Neural progenitor cell (in vitro differentiated cells): Measurements from ENCODE around the gene KCNE2. TPM values are rescaled to one million over a fixed set of nuclear protein-coding genes. Genes with fewer than 3 reads are reported as not detected.

Experiments used
- DNase-seq: peaks from one replicate; pipeline ENCODE4 v3.0.0-alpha.2; 2016; ENCODE audit warnings: low spot score
- H2AFZ ChIP-seq: fragments of 200-600 bp; sonication (generic); replicated peaks from 2 replicates; pipeline ENCODE4 v1.6.1; 2016; ENCODE audit warnings: antibody characterized with exemption
- H3F3A ChIP-seq: fragments of 200-600 bp; sonication (generic); 2 replicates; pipeline ENCODE4 v1.6.1; 2016; ENCODE audit warnings: antibody characterized with exemption, low read depth
- H3K27ac ChIP-seq: fragments of 200-600 bp; sonication (generic); 2 replicates; pipeline ENCODE4 v1.5.1; 2016; ENCODE audit warnings: mild to moderate bottlenecking
- H3K27me3 ChIP-seq: fragments of 200-600 bp; sonication (generic); 2 replicates; pipeline ENCODE4 v1.6.1; 2016; ENCODE audit warnings: mild to moderate bottlenecking, moderate library complexity
- H3K36me3 ChIP-seq: fragments of 200-600 bp; sonication (generic); 2 replicates; pipeline ENCODE4 v1.5.1; 2016
- H3K4me1 ChIP-seq: fragments of 200-600 bp; sonication (generic); 2 replicates; pipeline ENCODE4 v1.6.1; 2016; ENCODE audit warnings: mixed run types
- H3K4me2 ChIP-seq: fragments of 200-600 bp; sonication (generic); 2 replicates; pipeline ENCODE4 v1.6.1; 2016
- H3K4me3 ChIP-seq: fragments of 200-600 bp; sonication (generic); 2 replicates; pipeline ENCODE4 v1.5.1; 2016
- H3K79me2 ChIP-seq: fragments of 200-600 bp; sonication (generic); 2 replicates; pipeline ENCODE4 v1.6.1; 2016; ENCODE audit warnings: low read depth
- H3K9ac ChIP-seq: fragments of 200-600 bp; sonication (generic); 2 replicates; pipeline ENCODE4 v1.6.1; 2016
- H3K9me3 ChIP-seq: fragments of 200-600 bp; sonication (generic); 2 replicates; pipeline ENCODE4 v1.5.1; 2016; ENCODE audit warnings: low read depth
- H4K20me1 ChIP-seq: fragments of 200-600 bp; sonication (generic); 2 replicates; pipeline ENCODE4 v1.6.1; 2016; ENCODE audit warnings: low read depth
- H3K27ac Mint-ChIP-seq: 3 replicates; pipeline ENCODE4 v1.8.0; 2021; ENCODE audit warnings: mixed read lengths
- H3K27me3 Mint-ChIP-seq: 2 replicates; pipeline ENCODE4 v1.8.0; 2022; ENCODE audit warnings: low read depth, mild to moderate bottlenecking, inconsistent platforms, moderate library complexity, mixed read lengths; ENCODE audit not compliant: insufficient read depth
- H3K36me3 Mint-ChIP-seq: 3 replicates; pipeline ENCODE4 v1.8.0; 2021; ENCODE audit warnings: mixed read lengths
- H3K4me1 Mint-ChIP-seq: 3 replicates; pipeline ENCODE4 v1.8.0; 2021; ENCODE audit warnings: mixed read lengths
- H3K4me3 Mint-ChIP-seq: 3 replicates; pipeline ENCODE4 v1.8.0; 2021; ENCODE audit warnings: mild to moderate bottlenecking, moderate library complexity, mixed read lengths
- H3K9me3 Mint-ChIP-seq: 3 replicates; pipeline ENCODE4 v1.8.0; 2020; ENCODE audit warnings: mixed read lengths
- EZH2 ChIP-seq: fragments of 200-600 bp; sonication (generic); IDR thresholded peaks from 2 replicates; pipeline ENCODE4 v1.6.1; 2017; ENCODE audit warnings: antibody characterized with exemption, mild to moderate bottlenecking, moderate library complexity
- EZH2phosphoT487 ChIP-seq: fragments of 200-600 bp; sonication (generic); IDR thresholded peaks from 2 replicates; pipeline ENCODE4 v1.6.1; 2017; ENCODE audit warnings: antibody characterized with exemption
- total RNA-seq: library from RNA; depleted of rRNA; stranded (reverse); fragments of >200 nt; gene quantifications from 2 replicates; pipeline ENCODE4 v1.2.3, GENCODE V29; 2015; ENCODE audit warnings: low replicate concordance
- TF ChIP-seq, protein P1 (sequence below): fragments of 200-600 bp; sonication (generic); IDR thresholded peaks from 2 replicates; pipeline ENCODE4 v1.5.1; 2017; ENCODE audit warnings: antibody characterized with exemption, mild to moderate bottlenecking

KCNE2 gene
- total RNA-seq, 1 donor from 2014 or later: 0.19 TPM

DNA sequence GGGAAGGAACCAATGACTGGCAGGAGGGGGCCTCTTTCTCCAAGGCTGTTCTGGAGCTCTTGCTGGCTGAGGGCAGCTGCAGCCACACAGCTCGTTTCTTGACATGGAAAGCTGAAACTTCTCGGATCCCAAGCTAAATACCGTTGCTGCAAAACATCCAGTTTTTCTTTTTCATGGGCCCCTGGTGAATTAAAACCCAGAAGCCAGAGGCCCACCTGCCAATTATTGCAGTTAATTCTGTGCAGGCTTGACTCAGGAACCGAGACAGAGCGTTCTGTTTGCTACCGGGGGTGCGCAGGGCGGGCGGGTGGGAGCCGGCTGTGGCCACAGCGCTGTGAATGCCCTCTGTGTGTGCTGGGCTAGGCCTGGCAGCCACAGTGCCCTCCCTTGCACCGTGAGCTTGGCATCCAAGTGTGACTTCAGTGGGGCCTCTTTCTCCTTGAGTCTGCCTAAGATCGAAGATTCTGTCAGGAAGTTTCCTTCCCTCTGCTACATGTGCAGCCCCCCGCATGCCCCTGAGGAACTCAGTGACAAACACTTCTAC, 19.9 kb upstream of the KCNE2 start:
- no peaks in the 10 kb centered on the region for H3K9me3 ChIP-seq
- H3K79me2 ChIP-seq: no peaks in the 10 kb centered on the region
- H3K36me3 Mint-ChIP-seq: peaks cover 2% of the 10 kb centered on the region
- no peak for DNase-seq
- H3K9ac ChIP-seq: no peak overlapping the region
- H3K4me3 ChIP-seq: no peak overlapping the region
- H3K27ac ChIP-seq: no peak overlapping the region
- H3K4me1 Mint-ChIP-seq: peaks cover 30% of the 10 kb centered on the region
- H3K4me3 Mint-ChIP-seq: no peak overlapping the region
- TF ChIP-seq, protein P1, sequence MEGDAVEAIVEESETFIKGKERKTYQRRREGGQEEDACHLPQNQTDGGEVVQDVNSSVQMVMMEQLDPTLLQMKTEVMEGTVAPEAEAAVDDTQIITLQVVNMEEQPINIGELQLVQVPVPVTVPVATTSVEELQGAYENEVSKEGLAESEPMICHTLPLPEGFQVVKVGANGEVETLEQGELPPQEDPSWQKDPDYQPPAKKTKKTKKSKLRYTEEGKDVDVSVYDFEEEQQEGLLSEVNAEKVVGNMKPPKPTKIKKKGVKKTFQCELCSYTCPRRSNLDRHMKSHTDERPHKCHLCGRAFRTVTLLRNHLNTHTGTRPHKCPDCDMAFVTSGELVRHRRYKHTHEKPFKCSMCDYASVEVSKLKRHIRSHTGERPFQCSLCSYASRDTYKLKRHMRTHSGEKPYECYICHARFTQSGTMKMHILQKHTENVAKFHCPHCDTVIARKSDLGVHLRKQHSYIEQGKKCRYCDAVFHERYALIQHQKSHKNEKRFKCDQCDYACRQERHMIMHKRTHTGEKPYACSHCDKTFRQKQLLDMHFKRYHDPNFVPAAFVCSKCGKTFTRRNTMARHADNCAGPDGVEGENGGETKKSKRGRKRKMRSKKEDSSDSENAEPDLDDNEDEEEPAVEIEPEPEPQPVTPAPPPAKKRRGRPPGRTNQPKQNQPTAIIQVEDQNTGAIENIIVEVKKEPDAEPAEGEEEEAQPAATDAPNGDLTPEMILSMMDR: no peak
- TF ChIP-seq EZH2phosphoT487 (no peak), EZH2 (no peak)
- peaks cover 11% of the 10 kb centered on the region for H3K4me1 ChIP-seq
- no peaks in the 10 kb centered on the region for H3K27me3 ChIP-seq
- peak overlapping the region; percentile 55 for H3K27ac Mint-ChIP-seq
- H2AFZ ChIP-seq: no peak overlapping the region
- H3K9me3 Mint-ChIP-seq: peaks cover 9% of the 10 kb centered on the region
- no peaks in the 10 kb centered on the region for H4K20me1 ChIP-seq
- H3K27me3 Mint-ChIP-seq: peaks cover 9% of the 10 kb centered on the region
- H3F3A ChIP-seq: peaks cover 4% of the 10 kb centered on the region
- no peak overlapping the region for H3K4me2 ChIP-seq
- H3K36me3 ChIP-seq: no peaks in the 10 kb centered on the region

DNA sequence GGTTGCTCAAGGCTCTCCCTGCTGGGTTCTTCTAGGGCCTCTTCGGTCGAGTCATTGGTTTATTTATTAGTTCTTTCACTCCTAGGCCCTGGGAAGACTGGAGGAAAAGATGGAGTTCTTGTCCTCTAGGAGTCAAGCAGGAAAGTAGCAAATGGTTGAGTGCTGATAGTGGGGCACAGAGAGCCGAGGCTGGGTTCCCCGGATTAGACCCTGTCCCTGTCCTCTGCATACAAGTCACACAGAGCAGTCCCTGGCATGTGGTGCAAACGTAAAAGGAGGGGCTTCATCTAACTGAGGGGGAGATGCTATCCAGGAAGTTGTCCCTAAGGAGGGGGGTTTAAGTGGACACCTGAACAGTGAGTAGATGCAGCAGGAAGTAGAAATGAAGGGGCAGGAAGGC, 19.2 kb upstream of the KCNE2 start:
- H3K9me3 Mint-ChIP-seq: peaks cover 9% of the 10 kb centered on the region

DNA sequence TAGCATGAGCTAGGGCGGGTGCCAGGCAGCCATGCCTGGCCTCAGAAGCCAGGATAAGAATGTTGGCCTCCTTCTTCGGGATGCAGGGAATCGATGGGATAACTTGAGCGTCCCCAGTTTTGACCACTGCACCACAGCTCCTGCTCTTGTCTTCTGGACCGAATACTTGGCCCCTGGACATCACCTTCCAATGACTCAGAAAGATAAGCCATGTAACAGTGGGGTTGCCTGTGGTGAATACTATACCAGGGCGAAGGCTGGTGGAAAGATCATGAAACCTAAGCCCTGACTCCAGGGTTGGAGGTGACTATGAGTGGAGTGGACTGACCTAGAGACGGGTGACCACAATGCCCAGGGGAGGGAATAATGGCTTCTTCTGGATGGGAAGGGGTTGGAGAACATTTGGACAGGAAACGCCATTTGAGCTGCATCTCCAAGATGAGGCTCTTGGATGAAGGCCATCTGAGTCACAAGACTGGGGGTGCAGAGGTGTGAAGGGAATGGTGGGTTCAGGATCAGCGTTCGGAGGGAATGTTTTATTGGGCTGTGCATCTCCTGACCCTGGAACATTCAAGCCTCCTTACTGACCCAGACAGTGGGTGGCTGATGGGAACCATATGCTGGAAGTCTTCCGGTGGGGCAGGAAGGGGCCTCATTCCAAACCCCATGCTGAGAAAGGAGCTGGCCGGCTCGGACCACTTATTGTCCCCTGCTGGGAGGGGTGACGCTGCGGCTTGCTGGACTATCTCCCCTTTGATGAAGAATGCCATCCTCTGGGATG, 18.5 kb upstream of the KCNE2 start:
- Mint-ChIP-seq H3K27ac (no peak overlapping the region), H3K9me3 (peaks cover 9% of the 10 kb centered on the region), H3K4me1 (peaks cover 24% of the 10 kb centered on the region), H3K36me3 (peaks cover 2% of the 10 kb centered on the region), H3K27me3 (peaks cover 9% of the 10 kb centered on the region), H3K4me3 (no peak overlapping the region)
- H3K79me2 ChIP-seq: no peaks in the 10 kb centered on the region
- no peaks in the 10 kb centered on the region for H4K20me1 ChIP-seq
- DNase-seq: no peak
- H2AFZ ChIP-seq: no peak overlapping the region
- H3F3A ChIP-seq: peaks cover 4% of the 10 kb centered on the region
- H3K27ac ChIP-seq: no peak overlapping the region
- H3K27me3 ChIP-seq: no peaks in the 10 kb centered on the region
- no peaks in the 10 kb centered on the region for H3K9me3 ChIP-seq
- H3K4me3 ChIP-seq: no peak overlapping the region
- TF ChIP-seq EZH2: no peak
- TF ChIP-seq, protein P1: no peak
- H3K36me3 ChIP-seq: no peaks in the 10 kb centered on the region
- no peak overlapping the region for H3K9ac ChIP-seq
- H3K4me1 ChIP-seq: peaks cover 3% of the 10 kb centered on the region
- no peak overlapping the region for H3K4me2 ChIP-seq

More for the DNA sequence above, 19.2 kb upstream of the KCNE2 start:
- TF ChIP-seq, protein P1: no peak
- Histone ChIP-seq H3K27ac (no peak overlapping the region), H3K9me3 (no peaks in the 10 kb centered on the region), H3K4me1 (peaks cover 4% of the 10 kb centered on the region), H3F3A (peaks cover 4% of the 10 kb centered on the region), H3K36me3 (no peaks in the 10 kb centered on the region), H2AFZ (no peak overlapping the region), H3K79me2 (no peaks in the 10 kb centered on the region), H3K4me3 (no peak overlapping the region), H3K9ac (no peak overlapping the region), H3K4me2 (no peak overlapping the region), H3K27me3 (no peaks in the 10 kb centered on the region), H4K20me1 (no peaks in the 10 kb centered on the region)
- Mint-ChIP-seq H3K4me3 (no peak overlapping the region), H3K4me1 (peaks cover 24% of the 10 kb centered on the region), H3K27ac (peak overlapping the region; percentile 75), H3K27me3 (peaks cover 9% of the 10 kb centered on the region), H3K36me3 (peaks cover 2% of the 10 kb centered on the region)
- DNase-seq: no peak
